Cardiac fibroblast (primary cell): ENCODE results near the gene TNS3.

Experiments used
- DNase-seq, 2 donors: peaks; one replicate each; pipeline versions ENCODE4 v3.0.0 to v3.0.0-alpha.2; 2010; ENCODE audit warnings: low read depth in 2 of 2
- H3K4me3 ChIP-seq, 2 donors: replicated peaks in 1 of 2; 1 replicate in 1 of 2; 2 replicates in 1 of 2; pipeline ENCODE4 v1.5.1; 2011; ENCODE audit warnings: low read depth in 2 of 2, low read length in 2 of 2, mild to moderate bottlenecking in 2 of 2, moderate library complexity in 1 of 2
- TF ChIP-seq, protein P1 (sequence below): IDR thresholded peaks from one replicate; pipeline ENCODE4 v1.5.1; 2011; ENCODE audit warnings: low read depth, mild to moderate bottlenecking, low read length, inconsistent platforms

The TNS3 gene

DNA sequence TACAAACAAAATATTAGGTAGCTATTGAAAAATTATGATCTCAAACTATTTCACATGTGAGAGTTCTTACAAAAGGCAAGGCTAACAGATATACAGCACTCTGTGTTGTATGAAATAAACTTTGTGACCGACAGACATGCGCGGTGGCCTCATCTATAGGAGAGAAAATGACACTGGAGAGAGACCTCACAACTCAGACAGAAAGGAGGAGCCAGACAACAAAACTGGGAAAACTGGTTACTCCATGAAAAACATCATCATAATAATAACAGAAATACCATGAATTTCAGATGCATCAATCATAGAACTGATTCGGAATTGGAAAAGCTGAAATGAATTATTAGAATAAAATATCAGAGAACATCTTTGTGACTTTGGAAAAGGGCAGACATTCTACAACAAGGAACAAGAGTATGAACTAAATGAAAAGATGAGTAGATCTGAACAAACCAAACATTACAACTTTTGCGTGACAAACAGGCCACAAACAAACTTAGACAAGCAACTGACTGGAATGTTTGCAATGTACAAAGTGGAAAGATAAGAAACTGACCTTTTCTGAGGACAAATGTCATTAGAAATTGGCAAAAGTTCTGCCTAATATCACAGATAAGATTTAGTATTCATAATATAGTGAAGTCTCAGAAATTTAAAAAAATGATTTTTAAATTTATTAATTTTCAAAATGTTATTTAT, 69.3 kb downstream of the TNS3 start:
- no peak overlapping the region for H3K4me3 ChIP-seq
- DNase-seq = no peak
- TF ChIP-seq, protein P1, sequence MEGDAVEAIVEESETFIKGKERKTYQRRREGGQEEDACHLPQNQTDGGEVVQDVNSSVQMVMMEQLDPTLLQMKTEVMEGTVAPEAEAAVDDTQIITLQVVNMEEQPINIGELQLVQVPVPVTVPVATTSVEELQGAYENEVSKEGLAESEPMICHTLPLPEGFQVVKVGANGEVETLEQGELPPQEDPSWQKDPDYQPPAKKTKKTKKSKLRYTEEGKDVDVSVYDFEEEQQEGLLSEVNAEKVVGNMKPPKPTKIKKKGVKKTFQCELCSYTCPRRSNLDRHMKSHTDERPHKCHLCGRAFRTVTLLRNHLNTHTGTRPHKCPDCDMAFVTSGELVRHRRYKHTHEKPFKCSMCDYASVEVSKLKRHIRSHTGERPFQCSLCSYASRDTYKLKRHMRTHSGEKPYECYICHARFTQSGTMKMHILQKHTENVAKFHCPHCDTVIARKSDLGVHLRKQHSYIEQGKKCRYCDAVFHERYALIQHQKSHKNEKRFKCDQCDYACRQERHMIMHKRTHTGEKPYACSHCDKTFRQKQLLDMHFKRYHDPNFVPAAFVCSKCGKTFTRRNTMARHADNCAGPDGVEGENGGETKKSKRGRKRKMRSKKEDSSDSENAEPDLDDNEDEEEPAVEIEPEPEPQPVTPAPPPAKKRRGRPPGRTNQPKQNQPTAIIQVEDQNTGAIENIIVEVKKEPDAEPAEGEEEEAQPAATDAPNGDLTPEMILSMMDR = no peak

DNA sequence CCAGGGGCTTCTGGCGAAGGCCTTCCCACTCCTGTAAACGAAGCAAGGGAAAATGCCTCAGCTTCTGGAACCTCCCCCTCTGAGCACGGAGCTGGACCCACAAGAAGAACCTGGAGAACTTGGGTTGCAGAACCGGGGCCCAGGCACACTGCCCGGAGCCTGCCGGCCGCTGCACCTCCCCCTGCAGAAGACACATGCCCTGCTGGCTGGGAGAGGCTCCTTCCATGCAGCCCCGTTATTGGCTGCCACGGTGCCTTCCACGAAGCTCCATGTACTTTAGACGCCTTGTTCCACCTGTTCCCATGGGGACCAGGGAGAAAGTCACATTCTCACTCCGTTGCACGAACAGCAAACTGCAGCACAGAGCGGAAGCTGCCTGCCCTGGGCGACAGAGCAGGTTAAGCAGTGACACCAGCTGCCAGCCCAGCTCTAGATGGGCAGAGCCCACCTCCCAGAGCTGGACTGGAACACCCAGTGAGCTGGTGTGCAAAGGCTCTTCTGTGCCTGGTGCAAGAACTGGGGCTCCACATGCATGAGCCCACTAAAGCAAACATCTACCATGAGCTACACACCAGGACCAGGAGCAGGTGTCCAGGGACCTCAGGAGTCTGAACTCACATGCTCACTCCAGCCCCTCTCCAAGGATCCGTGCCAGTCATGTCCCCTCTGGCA, 70.1 kb downstream of the TNS3 start:
- no peak overlapping the region for H3K4me3 ChIP-seq
- DNase-seq = no peak
- TF ChIP-seq, protein P1 = no peak

DNA sequence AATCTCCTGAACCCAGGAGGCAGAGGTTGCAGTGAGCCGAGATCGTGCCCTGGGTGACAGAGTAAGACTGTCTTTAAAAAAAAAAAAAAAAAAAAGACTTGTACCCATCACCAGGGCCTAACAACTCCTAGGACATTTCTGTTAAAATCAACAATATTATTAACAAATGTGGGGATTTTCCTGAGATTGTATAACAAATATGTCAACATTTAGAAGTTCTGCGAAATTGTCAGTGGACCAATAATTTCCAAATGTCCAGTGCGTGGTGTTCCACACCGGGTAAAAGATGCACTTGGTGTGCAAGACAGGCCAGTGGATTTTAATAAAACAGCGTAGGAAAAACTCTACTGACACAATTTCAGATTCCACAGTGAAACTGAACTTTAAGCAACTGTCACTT, 71.1 kb downstream of the TNS3 start:
- H3K4me3 ChIP-seq = no peak overlapping the region
- no peak for DNase-seq
- TF ChIP-seq, protein P1 = no peak

DNA sequence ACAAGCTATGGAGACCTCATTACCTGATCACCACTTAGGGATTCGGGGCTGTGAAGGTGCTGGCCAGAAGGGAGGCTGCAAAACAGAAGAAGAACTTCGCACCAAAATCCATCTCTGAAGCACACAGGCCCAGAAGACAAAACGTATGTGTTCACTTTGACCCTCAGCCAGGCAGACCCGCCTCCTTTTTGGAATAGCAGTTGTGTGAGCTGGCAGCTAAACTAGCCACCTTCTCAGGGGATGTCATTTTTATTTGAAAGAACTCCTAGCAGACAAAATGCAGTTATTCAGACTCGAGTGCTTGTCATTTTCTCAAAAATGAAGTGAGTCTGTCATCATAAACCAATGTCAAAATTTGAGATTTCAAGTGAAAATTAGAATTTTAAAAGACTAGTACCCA, 71.7 kb downstream of the TNS3 start:
- TF ChIP-seq, protein P1 = no peak
- DNase-seq = no peak
- H3K4me3 ChIP-seq = no peak overlapping the region

DNA sequence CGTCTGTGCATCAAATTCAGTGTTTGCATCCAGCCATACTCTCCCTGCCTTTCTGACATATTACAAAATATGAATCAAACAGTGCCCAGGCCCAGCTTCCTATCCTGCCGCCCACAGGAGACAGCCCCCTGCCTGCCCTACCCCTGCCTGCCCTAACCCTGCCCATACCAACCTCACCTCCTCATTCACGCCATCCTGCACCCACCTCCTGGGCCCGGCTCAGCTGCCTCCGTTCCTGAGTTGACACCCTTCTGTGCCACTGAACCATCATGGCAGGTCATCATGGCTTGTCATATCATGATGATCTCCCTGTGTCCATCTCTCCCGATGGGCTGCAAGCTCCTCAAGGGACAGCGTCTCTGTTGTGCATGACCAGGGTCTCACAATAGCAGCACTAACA, 72.3 kb downstream of the TNS3 start:
- DNase-seq = no peak
- TF ChIP-seq, protein P1 = no peak
- no peak overlapping the region for H3K4me3 ChIP-seq

DNA sequence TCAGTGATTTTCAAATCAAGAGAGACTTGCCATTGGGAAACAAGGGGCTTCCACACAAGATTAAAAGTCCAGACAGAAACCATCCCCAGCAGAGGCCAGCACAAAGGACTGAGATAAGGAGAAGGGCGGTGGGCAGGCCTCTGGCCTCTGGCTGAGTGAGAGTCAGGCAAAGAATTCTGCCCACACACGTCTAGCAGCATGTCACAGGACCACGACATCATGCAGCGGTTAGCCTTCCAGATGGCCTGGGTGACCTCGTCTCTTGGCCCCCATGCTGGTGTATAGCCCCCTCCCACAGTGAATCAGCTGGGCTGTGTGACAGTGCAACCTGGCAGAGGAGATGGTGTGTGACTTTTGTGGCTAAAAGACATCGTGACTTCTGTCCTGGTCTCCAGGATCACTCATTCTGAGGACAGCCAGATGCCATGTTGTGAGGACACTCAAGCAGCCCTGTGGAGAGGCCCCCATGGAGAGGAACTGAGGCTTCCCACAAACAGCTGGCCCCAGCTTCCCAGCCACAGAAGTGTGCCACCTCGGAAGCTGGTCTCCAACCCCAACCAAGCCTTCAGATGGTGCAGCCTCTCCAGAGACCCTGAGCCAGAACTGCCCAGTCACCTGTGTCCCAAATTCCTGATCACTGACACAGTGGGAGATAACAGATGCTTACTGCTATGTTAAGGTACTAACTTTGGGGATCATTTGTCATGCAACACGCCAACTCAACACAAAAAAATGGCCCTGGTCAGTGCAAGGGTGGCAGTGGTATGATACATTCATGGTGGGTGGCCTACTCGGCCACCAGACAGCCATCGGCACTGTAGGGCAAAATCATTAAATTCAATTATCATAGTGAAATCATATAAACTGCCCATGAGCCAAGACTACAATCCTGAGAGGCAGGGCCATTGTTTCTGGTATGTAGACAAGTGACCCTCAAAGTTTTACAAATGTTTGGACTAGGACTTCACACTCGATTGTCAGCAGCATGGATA, 73.2 kb downstream of the TNS3 start:
- TF ChIP-seq, protein P1 = no peak
- no peak overlapping the region for H3K4me3 ChIP-seq
- DNase-seq = no peak
